Raji (cell line): ENCODE data around the gene SLC41A3.

Source experiments
- POLR2A ChIP-seq: IDR thresholded peaks from 2 replicates; pipeline ENCODE4 v1.6.1; 2011; ENCODE audit warnings: low read depth, low read length, control low read depth; ENCODE audit not compliant: insufficient read depth

The SLC41A3 gene

GRCh38 chr3:126057936-126058335, 26.0 kb downstream of the SLC41A3 start:
- TF ChIP-seq POLR2A: no peak

GRCh38 chr3:126057501-126057819, 26.5 kb downstream of the SLC41A3 start:
- no peak for TF ChIP-seq POLR2A

GRCh38 chr3:126056681-126057500, 27.0 kb downstream of the SLC41A3 start:
- no peak for TF ChIP-seq POLR2A

- no peak for TF ChIP-seq POLR2A
These were observed 27.8 kb downstream of the SLC41A3 start for GRCh38 chr3:126056088-126056487.

GRCh38 chr3:126054870-126055269, 29.1 kb downstream of the SLC41A3 start:
- no peak for TF ChIP-seq POLR2A

- no peak for TF ChIP-seq POLR2A
These were observed 29.9 kb downstream of the SLC41A3 start for GRCh38 chr3:126053949-126054569.

GRCh38 chr3:126053513-126053912, 30.4 kb downstream of the SLC41A3 start:
- TF ChIP-seq POLR2A: no peak

GRCh38 chr3:126052196-126053058, 31.5 kb downstream of the SLC41A3 start:
- TF ChIP-seq POLR2A: no peak

- no peak for TF ChIP-seq POLR2A
These were observed 32.2 kb downstream of the SLC41A3 start for GRCh38 chr3:126051741-126052140.

- no peak for TF ChIP-seq POLR2A
These were observed 32.7 kb downstream of the SLC41A3 start for GRCh38 chr3:126051234-126051633.

- TF ChIP-seq POLR2A: no peak
These were observed 33.3 kb downstream of the SLC41A3 start for GRCh38 chr3:126050626-126051025.

- TF ChIP-seq POLR2A: no peak
These were observed 33.9 kb downstream of the SLC41A3 start for GRCh38 chr3:126050050-126050392.

GRCh38 chr3:126049289-126050049, 34.5 kb downstream of the SLC41A3 start:
- TF ChIP-seq POLR2A: no peak

- no peak for TF ChIP-seq POLR2A
These were observed 43.5 kb downstream of the SLC41A3 start for GRCh38 chr3:126040386-126040785.

- TF ChIP-seq POLR2A: no peak
These were observed 44.1 kb downstream of the SLC41A3 start for GRCh38 chr3:126039870-126040269.
